ENCODE measurements around the gene TENM4. TPM values are rescaled to one million over a fixed set of nuclear protein-coding genes. Genes with fewer than 3 reads are reported as not detected.
A peak's percentile ranks its signal among the peaks of the same experiment; 100 is the strongest.

TENM4 gene
- total RNA-seq, 4 donors from 2014 or later, result 5.5 to 12.3 (median 8.9) TPM

DNA sequence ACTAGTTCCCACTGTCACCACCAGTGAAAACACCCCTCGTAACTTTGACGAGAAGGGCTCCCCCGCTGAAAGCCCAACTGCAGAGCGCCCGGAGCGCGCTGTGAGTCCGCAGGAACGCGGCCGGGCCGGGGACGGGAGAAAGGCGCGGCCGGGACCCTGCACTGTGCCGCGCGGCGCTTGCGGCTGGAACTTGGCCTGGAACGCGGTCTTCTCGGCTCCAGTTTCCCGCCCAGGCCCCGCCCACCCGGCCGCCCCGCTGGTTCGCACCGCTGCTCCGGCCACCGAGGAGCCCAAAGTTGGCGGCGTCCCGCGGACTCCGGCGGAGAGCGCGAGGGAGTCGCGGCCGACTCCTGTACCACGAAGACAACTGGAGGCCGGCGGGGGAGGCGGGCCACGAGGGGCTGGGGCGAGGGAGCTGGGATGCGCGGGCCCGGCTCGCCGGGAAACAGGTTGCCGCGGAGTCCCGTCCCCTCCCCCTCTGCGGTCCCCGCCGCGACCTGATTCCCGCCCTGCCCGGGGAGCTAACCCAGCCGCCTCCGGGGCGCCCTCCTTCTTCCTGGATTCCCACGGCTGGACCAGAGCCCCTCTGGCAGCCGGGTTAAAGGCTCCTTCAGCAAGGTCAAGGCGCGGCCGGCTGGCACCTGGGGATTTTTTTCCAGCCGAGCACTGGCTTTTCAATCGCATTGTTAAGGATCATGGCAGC, 3.4 kb downstream of the TENM4 start:
- WGBS, 2 donors (ENCODE audit: low coverage in 1 of 2), result 7% methylated on average over 3 of the region's 74 CpGs; no CpG with 5 or more reads in 1 of the 2 donors
- Histone ChIP-seq H3K4me3 (peak overlapping the region; percentile 40 to 55), H3K27me3 (peaks cover 87% of the 10 kb centered on the region), H3K9me3 (no peaks in the 10 kb centered on the region), H3K4me1 (peaks cover 3 to 67% (median 31%) of the 10 kb centered on the region in 3 donors), H3K27ac (peak overlapping the region; percentile 41 to 92 (median 86)), H3K36me3 (no peaks in the 10 kb centered on the region)
- ATAC-seq, result peak; percentile 74
- TF ChIP-seq, protein P1, sequence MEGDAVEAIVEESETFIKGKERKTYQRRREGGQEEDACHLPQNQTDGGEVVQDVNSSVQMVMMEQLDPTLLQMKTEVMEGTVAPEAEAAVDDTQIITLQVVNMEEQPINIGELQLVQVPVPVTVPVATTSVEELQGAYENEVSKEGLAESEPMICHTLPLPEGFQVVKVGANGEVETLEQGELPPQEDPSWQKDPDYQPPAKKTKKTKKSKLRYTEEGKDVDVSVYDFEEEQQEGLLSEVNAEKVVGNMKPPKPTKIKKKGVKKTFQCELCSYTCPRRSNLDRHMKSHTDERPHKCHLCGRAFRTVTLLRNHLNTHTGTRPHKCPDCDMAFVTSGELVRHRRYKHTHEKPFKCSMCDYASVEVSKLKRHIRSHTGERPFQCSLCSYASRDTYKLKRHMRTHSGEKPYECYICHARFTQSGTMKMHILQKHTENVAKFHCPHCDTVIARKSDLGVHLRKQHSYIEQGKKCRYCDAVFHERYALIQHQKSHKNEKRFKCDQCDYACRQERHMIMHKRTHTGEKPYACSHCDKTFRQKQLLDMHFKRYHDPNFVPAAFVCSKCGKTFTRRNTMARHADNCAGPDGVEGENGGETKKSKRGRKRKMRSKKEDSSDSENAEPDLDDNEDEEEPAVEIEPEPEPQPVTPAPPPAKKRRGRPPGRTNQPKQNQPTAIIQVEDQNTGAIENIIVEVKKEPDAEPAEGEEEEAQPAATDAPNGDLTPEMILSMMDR (IDR thresholded peaks at IDR 0.05), result peak in 1 of 4 experiments; percentile 15
- no peak for TF ChIP-seq POLR2AphosphoS5 (IDR thresholded peaks at IDR 0.05)

DNA sequence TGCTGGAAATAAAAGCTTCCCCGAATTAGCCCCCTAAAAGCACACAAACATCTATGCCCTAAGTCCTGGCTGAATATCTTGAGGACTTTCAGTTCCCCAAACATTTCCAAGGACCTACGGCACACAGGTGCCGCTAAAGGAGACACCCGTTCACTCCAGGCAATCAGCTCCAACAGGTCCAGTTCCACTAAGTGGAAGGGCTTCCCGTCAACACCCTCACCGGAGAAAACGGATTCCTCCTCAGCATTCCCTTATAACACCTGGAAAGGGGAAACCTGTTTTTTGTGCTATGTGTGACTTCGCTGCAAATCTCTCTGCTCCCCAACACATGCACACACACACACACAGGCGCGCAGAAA, 3.9 kb downstream of the TENM4 start:
- H3K4me3 ChIP-seq, result peak overlapping the region; percentile 40 to 55
- no peak for ATAC-seq
- H3K36me3 ChIP-seq, result no peaks in the 10 kb centered on the region
- TF ChIP-seq POLR2AphosphoS5 (IDR thresholded peaks at IDR 0.05) (no peak), POLR2A (IDR thresholded peaks at IDR 0.05) (no peak), EP300 (IDR thresholded peaks at IDR 0.05) (no peak)
- TF ChIP-seq, protein P1 (IDR thresholded peaks at IDR 0.05), result no peak
- 11 to 68% methylated on average over 3 to 4 of the region's 10 CpGs for WGBS, 2 donors (ENCODE audit: low coverage in 1 of 2)
- H3K4me1 ChIP-seq, result peaks cover 3 to 67% (median 31%) of the 10 kb centered on the region in 3 donors
- H3K9me3 ChIP-seq, result no peaks in the 10 kb centered on the region
- H3K27ac ChIP-seq, result peak overlapping the region in 3 of 4 donors; percentile 83 to 92 (median 89)
- peaks cover 84% of the 10 kb centered on the region for H3K27me3 ChIP-seq

DNA sequence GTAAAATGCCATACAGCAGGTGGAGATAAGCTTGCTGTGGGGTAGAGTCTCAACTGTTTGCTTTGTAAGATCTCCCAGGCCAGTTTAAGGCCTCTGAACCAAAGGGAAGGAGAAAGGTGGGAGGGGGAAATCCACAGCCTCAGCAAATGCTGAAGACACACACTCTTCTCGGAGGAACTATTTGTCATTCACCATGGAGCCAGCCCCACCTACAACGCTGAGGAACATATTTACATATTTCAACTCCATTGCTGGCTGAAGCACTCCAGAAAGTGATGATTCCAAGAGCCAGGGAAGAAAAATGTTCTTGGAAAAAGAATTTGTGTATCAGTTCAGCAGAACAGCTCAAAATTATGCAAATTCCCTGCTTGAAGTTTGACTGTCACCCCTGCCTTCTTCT, 6.5 kb downstream of the TENM4 start:
- Histone ChIP-seq H3K36me3 (no peaks in the 10 kb centered on the region), H3K27ac (peak overlapping the region; percentile 5 to 81 (median 60)), H3K4me1 (peaks cover 9 to 53% (median 20%) of the 10 kb centered on the region in 3 donors), H3K27me3 (peaks cover 70% of the 10 kb centered on the region), H3K9me3 (no peaks in the 10 kb centered on the region), H3K4me3 (no peak overlapping the region)
- TF ChIP-seq POLR2A (IDR thresholded peaks at IDR 0.05), result no peak
- no peak for TF ChIP-seq EP300 (IDR thresholded peaks at IDR 0.05)
- TF ChIP-seq, protein P1 (IDR thresholded peaks at IDR 0.05), result no peak
- TF ChIP-seq POLR2AphosphoS5 (IDR thresholded peaks at IDR 0.05), result no peak
- ATAC-seq, result no peak
- no CpG with 5 or more reads among the region's 2 CpGs for WGBS, 2 donors (ENCODE audit: low coverage in 1 of 2)

DNA sequence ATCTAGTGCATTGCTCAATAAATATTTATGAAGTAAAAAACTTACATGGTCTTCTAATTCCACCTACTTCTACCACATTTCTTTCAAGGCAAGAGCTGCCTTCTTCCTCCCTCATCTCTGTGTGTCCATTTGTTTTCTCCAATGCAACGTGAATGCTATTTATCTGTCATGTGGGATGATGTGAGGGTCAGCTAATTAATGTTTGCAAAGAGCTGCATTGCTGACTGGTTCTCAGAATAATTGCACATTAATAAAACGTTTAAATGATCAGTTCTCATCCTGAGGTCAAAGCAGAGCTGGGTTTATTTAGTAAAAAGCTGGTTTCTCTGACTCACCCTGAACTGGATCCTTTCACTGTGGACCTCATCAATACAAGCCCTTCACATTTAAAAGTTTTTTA, 8.7 kb downstream of the TENM4 start:
- TF ChIP-seq, protein P1 (IDR thresholded peaks at IDR 0.05), result no peak
- TF ChIP-seq POLR2AphosphoS5 (IDR thresholded peaks at IDR 0.05), result no peak
- TF ChIP-seq POLR2A (IDR thresholded peaks at IDR 0.05), result no peak
- TF ChIP-seq EP300 (IDR thresholded peaks at IDR 0.05), result no peak
- 40 to 77% methylated on average over 1 to 2 of the region's 2 CpGs for WGBS, 2 donors (ENCODE audit: low coverage in 1 of 2)
- Histone ChIP-seq H3K9me3 (no peaks in the 10 kb centered on the region), H3K4me3 (no peak overlapping the region), H3K4me1 (peaks cover 9 to 32% (median 13%) of the 10 kb centered on the region in 3 donors), H3K27me3 (peaks cover 61% of the 10 kb centered on the region), H3K36me3 (no peaks in the 10 kb centered on the region), H3K27ac (peak overlapping the region in 1 of 4 donors; percentile 63)
- no peak for ATAC-seq

DNA sequence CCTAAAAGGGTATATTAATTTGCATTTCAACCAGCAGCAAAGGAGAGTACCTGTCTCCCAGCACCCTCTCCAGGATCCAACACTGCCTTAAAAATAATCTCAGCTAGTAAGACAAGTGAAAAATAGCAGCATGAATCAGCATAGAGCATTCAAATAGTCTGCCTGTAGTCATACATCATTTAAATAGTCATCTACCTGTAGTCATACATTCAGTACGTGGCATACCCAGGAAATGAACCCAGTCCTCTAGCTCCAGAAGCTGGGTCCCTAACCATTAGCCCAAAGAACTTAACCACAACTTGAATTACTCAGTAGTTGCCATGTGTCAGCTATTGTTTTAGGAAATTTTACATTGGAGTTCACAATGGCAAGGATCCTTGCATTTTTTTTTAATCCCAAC, 9.3 kb downstream of the TENM4 start:
- TF ChIP-seq, protein P1 (IDR thresholded peaks at IDR 0.05), result no peak
- no peak for TF ChIP-seq EP300 (IDR thresholded peaks at IDR 0.05)
- no peak for TF ChIP-seq POLR2A (IDR thresholded peaks at IDR 0.05)
- TF ChIP-seq POLR2AphosphoS5 (IDR thresholded peaks at IDR 0.05), result no peak
- no peaks in the 10 kb centered on the region for H3K9me3 ChIP-seq
- peaks cover 55% of the 10 kb centered on the region for H3K27me3 ChIP-seq
- 27 to 47% methylated on average over 1 of the region's 1 CpG for WGBS, 2 donors (ENCODE audit: low coverage in 1 of 2)
- ATAC-seq, result no peak
- no peak overlapping the region for H3K4me3 ChIP-seq
- H3K27ac ChIP-seq, result peak overlapping the region in 3 of 4 donors; percentile 34 to 65 (median 63)
- H3K4me1 ChIP-seq, result peaks cover 7 to 26% (median 9%) of the 10 kb centered on the region in 3 donors
- no peaks in the 10 kb centered on the region for H3K36me3 ChIP-seq
